ENCODE results near the gene BEST3. TPM values are rescaled to one million over a fixed set of nuclear protein-coding genes. Genes with fewer than 3 reads are reported as not detected.

BEST3 gene
- total and polyA plus RNA-seq, 2 of the 4 experiments (the other 2 are of a cell fraction): under 0.01 to 0.07 TPM

- H3K14ac ChIP-seq (replicated peaks; ENCODE audit: low read depth, low read length): no peak overlapping the region
- no peak overlapping the region for H3K23ac ChIP-seq (ENCODE audit: low read depth, low read length)
- no peak for ATAC-seq (ENCODE audit: low read depth)
- H3K36me3 ChIP-seq (ENCODE audit: control insufficient read depth, insufficient read depth, low read length): no peaks in the 10 kb centered on the region
- H2BK20ac ChIP-seq (ENCODE audit: low read depth, low read length): no peak overlapping the region
- no peak overlapping the region for H2BK5ac ChIP-seq (ENCODE audit: low read depth, low read length, poor library complexity, severe bottlenecking)
- no peak overlapping the region for H2BK120ac ChIP-seq (ENCODE audit: low read depth, low read length)
- H3K9me1 ChIP-seq (ENCODE audit: insufficient read depth, low read length): no peaks in the 10 kb centered on the region
- no peak overlapping the region for H3K18ac ChIP-seq (ENCODE audit: low read depth, low read length)
- POLR2A ChIA-PET (ENCODE audit: unreplicated experiment): no interaction called here
- H3K4me2 ChIP-seq (ENCODE audit: low read depth, low read length): no peak overlapping the region
- no peak overlapping the region for H4K8ac ChIP-seq (ENCODE audit: low read depth in 2 of 2, low read length in 2 of 2)
- no peaks in the 10 kb centered on the region for H4K20me1 ChIP-seq (ENCODE audit: insufficient read depth, low read length)
- H3K4me3 ChIP-seq (ENCODE audit: insufficient read depth, low read depth, low read length): no peak overlapping the region
- intact Hi-C loops (cut with micrococcal nuclease): no loop called here
- CTCF ChIA-PET: no interaction called here
- WGBS, 2 experiments (ENCODE audit: extremely low coverage in 2 of 2, insufficient read length in 1 of 2): no CpG with 5 or more reads among the region's 2 CpGs
- no peak overlapping the region for H4K91ac ChIP-seq (ENCODE audit: insufficient read depth, low read depth, low read length)
- no peak overlapping the region for H2AFZ ChIP-seq (replicated peaks; ENCODE audit: low read length, poor library complexity)
- no peak overlapping the region for H4K5ac ChIP-seq (ENCODE audit: low read depth, low read length)
- H3K9ac ChIP-seq (ENCODE audit: low read depth, low read length): no peak overlapping the region
- H3K27me3 ChIP-seq (ENCODE audit: control insufficient read depth, insufficient read depth, low read length): peaks cover 2% of the 10 kb centered on the region
- no peak overlapping the region for H2AK9ac ChIP-seq (replicated peaks; ENCODE audit: low read depth, low read length, poor library complexity)
- H3K4me1 ChIP-seq (ENCODE audit: control insufficient read depth, insufficient read depth, low read length): no peaks in the 10 kb centered on the region
- H2BK15ac ChIP-seq (ENCODE audit: low read depth, low read length): no peak overlapping the region
- dilution Hi-C loops (cut with HindIII; ENCODE audit: low sequenced_read_pairs, unreplicated experiment): no loop called here
- H3K56ac ChIP-seq (ENCODE audit: extremely low read depth, insufficient read depth, low read length): no peak overlapping the region
- H3K79me1 ChIP-seq (ENCODE audit: low read depth in 1 of 2, low read length in 2 of 2): no peaks in the 10 kb centered on the region
- in situ Hi-C loops (cut with MboI; ENCODE audit: low sequenced_read_pairs): loop anchor here (10.0 kb wide), 1 partner anchor 58 kb away; no protein-coding TSS in a partner anchor
- no peak overlapping the region for H3K4ac ChIP-seq (ENCODE audit: low read depth, low read length)
- DNase-seq: no peak
- H3K27ac ChIP-seq (ENCODE audit: insufficient read depth, low read length): no peak overlapping the region
- H2AK5ac ChIP-seq (ENCODE audit: low read depth, low read length): no peak overlapping the region
- no TSS peak for BruUV-seq (replicated peaks)
- TF ChIP-seq, protein P1, sequence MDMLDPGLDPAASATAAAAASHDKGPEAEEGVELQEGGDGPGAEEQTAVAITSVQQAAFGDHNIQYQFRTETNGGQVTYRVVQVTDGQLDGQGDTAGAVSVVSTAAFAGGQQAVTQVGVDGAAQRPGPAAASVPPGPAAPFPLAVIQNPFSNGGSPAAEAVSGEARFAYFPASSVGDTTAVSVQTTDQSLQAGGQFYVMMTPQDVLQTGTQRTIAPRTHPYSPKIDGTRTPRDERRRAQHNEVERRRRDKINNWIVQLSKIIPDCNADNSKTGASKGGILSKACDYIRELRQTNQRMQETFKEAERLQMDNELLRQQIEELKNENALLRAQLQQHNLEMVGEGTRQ (IDR thresholded peaks at IDR 0.05; ENCODE audit: low read depth, low read length): no peak
- TF ChIP-seq MAZ (IDR thresholded peaks at IDR 0.05; ENCODE audit: borderline replicate concordance, low read depth, low read length) (no peak), NFE2L2 (IDR thresholded peaks at IDR 0.05; ENCODE audit: low read depth, low read length) (no peak)
- H3K9me3 ChIP-seq (ENCODE audit: control insufficient read depth, insufficient read depth, low read length): no peaks in the 10 kb centered on the region
Measured at GRCh38 chr12:69712826-69713225, 13.7 kb upstream of the BEST3 start.

Data from IMR-90 (cell line).